NCI-H2029 treated with DMSO at 0.1 percent for 48 hours (cell line): ENCODE data around the gene MSRB3.
"Not testable (repeated sequence)": the region's sequence is repeated elsewhere in the genome, so short reads cannot be mapped to it uniquely, and the experiment has no call there.

Source experiments
- DNase-seq: peaks from one replicate; lab custom pipeline; 2025; lab: John Stamatoyannopoulos, UW

Gene MSRB3

GRCh38 chr12:65278576-65279368, at the start of gene MSRB3:
TSS of gene MSRB3 (plus strand) at chr12:65278683. CDS start at chr12:65308580, 29,897 bp downstream.
- no peak for DNase-seq

GRCh38 chr12:65229441-65229840, 49.0 kb upstream of the MSRB3 start:
- DNase-seq: no peak

- no peak for DNase-seq
Measured at GRCh38 chr12:65232476-65233077, 45.9 kb upstream of the MSRB3 start.

GRCh38 chr12:65237153-65237552, 41.3 kb upstream of the MSRB3 start:
- no peak for DNase-seq

GRCh38 chr12:65238609-65239008, 39.9 kb upstream of the MSRB3 start:
- no peak for DNase-seq

- no peak for DNase-seq
Measured at GRCh38 chr12:65248656-65249633, 29.5 kb upstream of the MSRB3 start.

GRCh38 chr12:65252515-65252914, 26.0 kb upstream of the MSRB3 start:
- DNase-seq: no peak

- DNase-seq: no peak
Measured at GRCh38 chr12:65257986-65258385, 20.5 kb upstream of the MSRB3 start.

GRCh38 chr12:65259501-65259900, 19.0 kb upstream of the MSRB3 start:
- DNase-seq: no peak

GRCh38 chr12:65263777-65264176, 14.7 kb upstream of the MSRB3 start:
- no peak for DNase-seq

GRCh38 chr12:65266408-65266807, 12.1 kb upstream of the MSRB3 start:
- DNase-seq: no peak

- DNase-seq: no peak
Measured at GRCh38 chr12:65269603-65270002, 8.9 kb upstream of the MSRB3 start.

GRCh38 chr12:65274602-65275272, 3.7 kb upstream of the MSRB3 start:
- no peak for DNase-seq

GRCh38 chr12:65275627-65276026, 2.9 kb upstream of the MSRB3 start:
- no peak for DNase-seq

- no peak for DNase-seq
Measured at GRCh38 chr12:65276916-65277530, 1.5 kb upstream of the MSRB3 start.

- no peak for DNase-seq
Measured at GRCh38 chr12:65277994-65278575, 398 bp upstream of the MSRB3 start.

- no peak for DNase-seq
Measured at GRCh38 chr12:65279369-65280112, 1.1 kb downstream of the MSRB3 start.

GRCh38 chr12:65280306-65280705, 1.8 kb downstream of the MSRB3 start:
- DNase-seq: no peak

- DNase-seq: no peak
Measured at GRCh38 chr12:65282840-65283239, 4.4 kb downstream of the MSRB3 start.

- DNase-seq: not testable (repeated sequence)
Measured at GRCh38 chr12:65285532-65285931, 7.0 kb downstream of the MSRB3 start.
